Activated CD4-positive, alpha-beta T cell treated with anti-CD3 and anti-CD28 coated beads, Interleukin-2, amount 10 ng/mL, durations not matched to agents 7 days and 5 days (primary cell): ENCODE results near the gene APOO. TPM values are rescaled to one million over a fixed set of nuclear protein-coding genes. Genes with fewer than 3 reads are reported as not detected.
"Not testable (repeated sequence)": the region's sequence is repeated elsewhere in the genome, so short reads cannot be mapped to it uniquely, and the experiment has no call there.

Source experiments
- CTCF ChIA-PET: fragments of 350-600 bp; sonication (Branson Sonifier 250); formaldehyde crosslinking; loops from one replicate; lab custom pipeline; 2021; ENCODE audit warnings: antibody characterized with exemption; lab: Charles Lee
- POLR2A ChIA-PET: fragments of 350-600 bp; sonication (Branson Sonifier 250); formaldehyde crosslinking; loops from one replicate; lab custom pipeline; 2021; ENCODE audit warnings: antibody characterized with exemption; lab: Charles Lee
- DNase-seq: peaks from one replicate; pipeline ENCODE4 v3.0.0-alpha.2; 2020
- H3K27ac Mint-ChIP-seq: one replicate; pipeline ENCODE4 v1.8.0; 2021; ENCODE audit warnings: mild to moderate bottlenecking, moderate library complexity, mixed read lengths
- H3K27me3 Mint-ChIP-seq: one replicate; pipeline ENCODE4 v1.8.0; 2021; ENCODE audit warnings: mixed read lengths
- H3K36me3 Mint-ChIP-seq: one replicate; pipeline ENCODE4 v1.8.0; 2021; ENCODE audit warnings: low read depth, mixed read lengths
- H3K4me1 Mint-ChIP-seq: one replicate; pipeline ENCODE4 v1.8.0; 2021; ENCODE audit warnings: mixed read lengths
- H3K4me3 Mint-ChIP-seq: one replicate; pipeline ENCODE4 v1.8.0; 2021; ENCODE audit warnings: mild to moderate bottlenecking, moderate library complexity, mixed read lengths
- H3K9me3 Mint-ChIP-seq: one replicate; pipeline ENCODE4 v1.8.0; 2021; ENCODE audit warnings: mixed read lengths
- total RNA-seq, 2 experiments: library from RNA; stranded (reverse); gene quantifications; one replicate each; pipeline ENCODE4 v1.2.3, GENCODE V29; 2021

The APOO gene
- total RNA-seq, 2 experiments from 2014 or later: 26.6 to 28.5 TPM

DNA sequence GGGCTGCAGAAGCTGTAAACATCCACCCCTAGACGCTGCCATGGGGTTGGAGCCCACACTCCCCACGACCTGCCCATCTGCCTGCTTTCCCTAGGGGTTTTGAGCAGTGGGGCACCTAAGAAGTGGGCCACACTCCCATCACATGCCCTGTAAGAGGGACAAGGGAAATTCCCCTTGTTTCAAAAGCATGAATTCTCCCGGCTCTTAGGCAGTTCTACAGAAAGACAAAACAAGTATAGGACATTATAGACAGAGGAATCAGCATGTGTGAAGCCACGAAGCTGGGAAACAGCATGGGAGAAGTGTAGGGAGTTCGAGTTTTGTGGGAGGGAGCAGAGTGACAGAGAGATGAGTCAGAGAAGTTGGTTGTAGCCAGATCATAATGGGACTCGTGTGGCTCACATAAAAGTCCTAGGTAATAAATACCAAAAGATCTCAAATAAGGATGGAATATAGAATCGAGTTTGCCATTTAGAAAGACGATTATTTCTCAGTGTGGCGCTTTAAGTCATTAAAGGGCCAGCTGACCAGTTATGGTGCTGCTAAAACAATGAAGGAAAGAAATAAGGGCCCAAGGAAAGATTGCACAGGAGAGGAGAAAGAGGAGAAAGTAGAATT, 23.9 kb downstream of the APOO start:
- Mint-ChIP-seq H3K9me3 (no peaks in the 10 kb centered on the region), H3K36me3 (no peaks in the 10 kb centered on the region), H3K27ac (no peak overlapping the region), H3K4me3 (no peak overlapping the region), H3K4me1 (peaks cover 2% of the 10 kb centered on the region), H3K27me3 (no peaks in the 10 kb centered on the region)
- ChIA-PET POLR2A (no interaction called here), CTCF (interaction anchor here (0.6 to 2.1 kb wide), 2 partner anchors 18 to 158 kb away, joined by 3 to 6 read pairs; no protein-coding TSS in a partner anchor)
- no peak for DNase-seq

- Mint-ChIP-seq H3K36me3 (no peaks in the 10 kb centered on the region), H3K9me3 (no peaks in the 10 kb centered on the region), H3K27me3 (no peaks in the 10 kb centered on the region), H3K4me1 (peaks cover 2% of the 10 kb centered on the region), H3K27ac (no peak overlapping the region), H3K4me3 (no peak overlapping the region)
- DNase-seq: no peak
- ChIA-PET POLR2A (no interaction called here), CTCF (interaction anchor here (0.9 kb wide), 1 partner anchor 11 kb away, joined by 3 read pairs; no protein-coding TSS in a partner anchor)
Observed at GRCh38 chrX:23879380-23880090, 28.2 kb downstream of the APOO start.

- no peaks in the 10 kb centered on the region for H3K27me3 Mint-ChIP-seq
- H3K4me1 Mint-ChIP-seq: no peaks in the 10 kb centered on the region
- CTCF ChIA-PET: no interaction called here
- DNase-seq: no peak
- no peaks in the 10 kb centered on the region for H3K9me3 Mint-ChIP-seq
- no peak overlapping the region for H3K4me3 Mint-ChIP-seq
- POLR2A ChIA-PET: no interaction called here
- peaks cover 2% of the 10 kb centered on the region for H3K36me3 Mint-ChIP-seq
- no peak overlapping the region for H3K27ac Mint-ChIP-seq
Observed at GRCh38 chrX:23871905-23872546, 35.7 kb downstream of the APOO start.

DNA sequence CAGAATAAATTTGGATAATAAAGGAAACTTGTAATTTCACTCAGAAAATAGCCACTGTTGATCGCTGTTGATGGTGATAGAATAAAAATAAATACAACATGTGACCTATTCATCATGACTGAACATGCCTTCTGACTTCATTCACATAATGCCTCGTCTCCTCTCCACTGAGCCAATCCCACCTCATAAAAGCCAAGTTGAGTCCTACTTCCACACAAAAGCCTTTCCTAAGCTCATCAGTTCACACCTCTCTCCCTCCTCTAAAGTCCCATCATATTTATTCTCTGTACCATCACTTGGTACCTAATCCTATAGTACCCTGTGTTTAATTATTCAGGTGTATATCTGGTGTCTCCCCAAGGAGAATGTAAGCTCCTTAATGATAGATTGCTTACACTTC, 37.7 kb downstream of the APOO start:
- H3K9me3 Mint-ChIP-seq: no peaks in the 10 kb centered on the region
- H3K4me3 Mint-ChIP-seq: no peak overlapping the region
- H3K27me3 Mint-ChIP-seq: no peaks in the 10 kb centered on the region
- ChIA-PET POLR2A (no interaction called here), CTCF (interaction anchor here (0.5 kb wide), 1 partner anchor 28 kb away, joined by 3 read pairs; no protein-coding TSS in a partner anchor)
- DNase-seq: no peak
- peaks cover 2% of the 10 kb centered on the region for H3K36me3 Mint-ChIP-seq
- no peak overlapping the region for H3K27ac Mint-ChIP-seq
- H3K4me1 Mint-ChIP-seq: no peaks in the 10 kb centered on the region

GRCh38 chrX:23864742-23865326, 42.9 kb downstream of the APOO start:
- Mint-ChIP-seq H3K36me3 (peaks cover 4% of the 10 kb centered on the region), H3K4me1 (no peaks in the 10 kb centered on the region), H3K4me3 (no peak overlapping the region), H3K9me3 (no peaks in the 10 kb centered on the region), H3K27ac (no peak overlapping the region), H3K27me3 (no peaks in the 10 kb centered on the region)
- POLR2A ChIA-PET: no interaction called here
- no peak for DNase-seq
- CTCF ChIA-PET: no interaction called here

- DNase-seq, H3K9me3 Mint-ChIP-seq, POLR2A ChIA-PET, H3K4me1 Mint-ChIP-seq, H3K27ac Mint-ChIP-seq, H3K27me3 Mint-ChIP-seq, H3K4me3 Mint-ChIP-seq, H3K36me3 Mint-ChIP-seq: not testable (repeated sequence)
- CTCF ChIA-PET: interaction anchor here (0.6 kb wide), 1 partner anchor 14 kb away, joined by 4 read pairs; no protein-coding TSS in a partner anchor
Observed at GRCh38 chrX:23861952-23862351, 45.8 kb downstream of the APOO start.

DNA sequence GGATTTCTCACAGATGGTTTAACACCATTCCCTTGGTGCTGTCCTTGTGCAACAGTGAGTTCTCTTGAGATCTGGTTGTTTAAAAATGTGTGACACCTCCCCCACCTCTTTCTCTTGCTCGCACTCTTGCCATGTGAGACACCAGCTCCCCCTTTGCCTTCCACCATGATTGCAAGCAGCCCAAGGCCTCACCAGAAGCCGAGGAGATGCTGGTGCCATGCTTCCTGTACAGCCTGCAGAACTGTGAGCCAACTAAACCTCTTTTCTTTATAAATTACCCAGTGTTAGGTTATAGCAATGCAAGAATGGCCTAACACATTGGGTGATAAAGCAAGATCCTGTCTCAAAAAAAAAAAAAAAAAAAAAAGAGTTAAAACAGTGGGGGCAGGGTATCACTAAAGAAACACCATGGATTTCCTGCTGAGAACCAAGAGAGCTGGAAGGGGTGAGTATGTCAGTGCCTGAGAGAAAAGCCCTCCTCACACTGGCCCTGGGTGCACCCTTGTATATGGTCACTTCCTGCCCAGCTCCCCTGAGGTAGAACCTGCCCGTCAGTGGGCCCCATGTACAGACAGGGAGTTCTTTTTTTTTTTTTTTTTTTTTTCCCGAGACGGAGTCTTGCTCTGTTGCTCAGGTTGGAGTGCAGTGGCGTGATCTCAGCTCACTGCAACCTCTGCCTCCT, 46.4 kb downstream of the APOO start:
- Mint-ChIP-seq H3K27me3 (no peaks in the 10 kb centered on the region), H3K4me1 (no peaks in the 10 kb centered on the region), H3K4me3 (no peak overlapping the region), H3K36me3 (peaks cover 4% of the 10 kb centered on the region), H3K9me3 (no peaks in the 10 kb centered on the region), H3K27ac (no peak overlapping the region)
- CTCF ChIA-PET: interaction anchor here (0.6 kb wide), 2 partner anchors 13 to 60 kb away, joined by 3 to 4 read pairs; no protein-coding TSS in a partner anchor
- POLR2A ChIA-PET: no interaction called here
- no peak for DNase-seq

DNA sequence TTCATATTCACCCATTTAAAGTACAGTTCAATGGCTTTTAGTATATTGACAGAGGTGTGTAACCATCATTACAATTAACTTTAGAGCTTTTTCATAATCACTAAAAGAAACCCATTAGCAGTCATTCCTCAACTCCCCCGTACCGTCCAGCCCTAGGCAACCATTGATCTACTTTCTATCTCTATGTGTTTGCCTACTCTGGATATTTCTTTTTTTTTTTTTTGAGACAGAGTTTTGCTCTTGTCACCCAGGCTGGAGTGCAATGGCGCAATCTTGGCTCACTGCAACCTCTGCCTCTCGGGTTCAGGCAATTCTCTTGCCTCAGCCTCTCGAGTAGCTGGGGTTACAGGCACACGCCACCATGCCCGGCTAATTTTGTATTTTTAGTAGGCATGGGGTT, 48.5 kb downstream of the APOO start:
- CTCF ChIA-PET: not testable (repeated sequence)

GRCh38 chrX:23857935-23858334, 49.8 kb downstream of the APOO start:
- H3K4me3 Mint-ChIP-seq: no peak overlapping the region
- no peak overlapping the region for H3K27ac Mint-ChIP-seq
- POLR2A ChIA-PET: no interaction called here
- H3K27me3 Mint-ChIP-seq: no peaks in the 10 kb centered on the region
- no peaks in the 10 kb centered on the region for H3K4me1 Mint-ChIP-seq
- H3K36me3 Mint-ChIP-seq: no peaks in the 10 kb centered on the region
- DNase-seq: no peak
- H3K9me3 Mint-ChIP-seq: no peaks in the 10 kb centered on the region
- CTCF ChIA-PET: interaction anchor here (1.1 kb wide), 1 partner anchor 10 kb away, joined by 4 read pairs; no protein-coding TSS in a partner anchor

More for the DNA sequence above, 48.5 kb downstream of the APOO start:
- H3K4me1 Mint-ChIP-seq, H3K36me3 Mint-ChIP-seq, H3K27ac Mint-ChIP-seq, POLR2A ChIA-PET, DNase-seq, H3K9me3 Mint-ChIP-seq, H3K4me3 Mint-ChIP-seq, H3K27me3 Mint-ChIP-seq: not testable (repeated sequence)

DNA sequence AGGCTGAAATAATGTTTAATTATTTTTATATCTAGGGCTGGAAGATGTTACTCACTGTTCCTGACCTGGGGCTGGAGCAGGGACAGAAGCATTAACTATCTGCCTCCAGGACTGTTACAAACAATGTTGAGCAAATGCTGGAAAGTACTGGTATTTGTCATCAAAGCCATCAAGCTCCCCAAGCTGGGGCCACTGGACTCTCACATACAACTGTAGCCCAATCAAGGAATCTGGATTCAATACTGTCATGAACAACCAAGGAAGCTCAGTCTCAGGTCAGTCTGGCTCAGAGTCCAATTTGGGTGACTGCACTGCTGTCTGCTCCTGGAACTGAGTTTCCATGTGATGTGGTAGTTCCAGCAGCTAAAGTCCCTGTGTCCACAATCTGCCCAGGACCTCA, 50.4 kb downstream of the APOO start:
- H3K36me3 Mint-ChIP-seq: no peaks in the 10 kb centered on the region
- H3K4me3 Mint-ChIP-seq: no peak overlapping the region
- no peak overlapping the region for H3K27ac Mint-ChIP-seq
- no peak for DNase-seq
- H3K27me3 Mint-ChIP-seq: no peaks in the 10 kb centered on the region
- ChIA-PET POLR2A (no interaction called here), CTCF (interaction anchor here (0.9 to 1.1 kb wide), 2 partner anchors 9 to 20 kb away, joined by 4 read pairs; no protein-coding TSS in a partner anchor)
- no peaks in the 10 kb centered on the region for H3K9me3 Mint-ChIP-seq
- no peaks in the 10 kb centered on the region for H3K4me1 Mint-ChIP-seq

DNA sequence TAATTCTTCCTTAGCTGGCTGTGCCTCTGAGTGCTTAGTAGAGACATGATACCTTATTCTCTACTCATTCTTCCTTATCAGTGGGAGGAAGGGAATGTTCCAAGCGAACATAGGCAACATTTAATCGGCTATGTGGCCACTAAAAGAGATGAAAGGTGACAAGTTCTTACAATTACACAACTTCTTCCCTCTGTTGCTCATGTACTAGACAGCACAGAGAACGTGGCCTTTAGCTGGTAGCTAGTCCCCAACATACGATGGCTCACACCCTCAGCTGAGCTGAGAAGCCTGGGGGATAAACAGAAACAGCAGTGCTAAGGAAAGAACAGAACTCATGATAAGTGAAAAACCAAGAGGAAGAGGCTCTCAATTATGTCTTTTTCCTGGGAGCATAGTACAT, 52.2 kb downstream of the APOO start:
- Mint-ChIP-seq H3K4me3 (no peak overlapping the region), H3K9me3 (no peaks in the 10 kb centered on the region), H3K4me1 (no peaks in the 10 kb centered on the region), H3K27me3 (no peaks in the 10 kb centered on the region), H3K27ac (no peak overlapping the region), H3K36me3 (no peaks in the 10 kb centered on the region)
- POLR2A ChIA-PET: no interaction called here
- no peak for DNase-seq
- CTCF ChIA-PET: interaction anchor here (0.5 kb wide), 1 partner anchor 34 kb away, joined by 4 read pairs; no protein-coding TSS in a partner anchor

GRCh38 chrX:23854945-23855344, 52.8 kb downstream of the APOO start:
- ChIA-PET CTCF (interaction anchor here (0.8 kb wide), 1 partner anchor 34 kb away, joined by 6 read pairs; no protein-coding TSS in a partner anchor), POLR2A (no interaction called here)
- DNase-seq: no peak
- no peak overlapping the region for H3K4me3 Mint-ChIP-seq
- H3K27me3 Mint-ChIP-seq: no peaks in the 10 kb centered on the region
- no peaks in the 10 kb centered on the region for H3K4me1 Mint-ChIP-seq
- H3K27ac Mint-ChIP-seq: no peak overlapping the region
- no peaks in the 10 kb centered on the region for H3K9me3 Mint-ChIP-seq
- H3K36me3 Mint-ChIP-seq: no peaks in the 10 kb centered on the region
